SK-N-SH treated with all-trans-retinoic acid at 6 μM for 48 hours (cell line): ENCODE measurements around the gene EFCAB5.
"Not testable (repeated sequence)": the region's sequence is repeated elsewhere in the genome, so short reads cannot be mapped to it uniquely, and the experiment has no call there.

ENCODE experiments used
- ATAC-seq: fragments of 200-7000 bp; cut with Tn5 transposase; 3 replicates; pipeline ENCODE4 v1.9.1; 2020; ENCODE audit warnings: mild to moderate bottlenecking, moderate library complexity
- ARNTL ChIP-seq: fragments of 450-650 bp; formaldehyde crosslinking; IDR thresholded peaks from 2 replicates; pipeline ENCODE4 v1.5.0; 2020; ENCODE audit warnings: low read depth, mild to moderate bottlenecking, moderate library complexity, borderline replicate concordance
- BACH2 ChIP-seq: fragments of 250-450 bp; sonication (Bioruptor Pico); IDR thresholded peaks from 2 replicates; pipeline ENCODE4 v1.9.0; 2021; ENCODE audit warnings: mild to moderate bottlenecking, borderline replicate concordance
- CSDC2 ChIP-seq: fragments of 250-450 bp; sonication (Bioruptor Pico); IDR thresholded peaks from 2 replicates; pipeline ENCODE4 v1.5.0; 2020; ENCODE audit warnings: mild to moderate bottlenecking, moderate library complexity
- ESRRG ChIP-seq: fragments of 250-450 bp; sonication (Bioruptor Pico); IDR thresholded peaks from 2 replicates; pipeline ENCODE4 v1.6.1; 2021; ENCODE audit warnings: mild to moderate bottlenecking
- GLIS3 ChIP-seq: fragments of 250-450 bp; sonication (Bioruptor Pico); IDR thresholded peaks from 2 replicates; pipeline ENCODE4 v1.5.0; 2020; ENCODE audit warnings: mild to moderate bottlenecking, moderate library complexity
- OSR1 ChIP-seq: fragments of 250-450 bp; sonication (Bioruptor Pico); IDR thresholded peaks from 2 replicates; pipeline ENCODE4 v1.8.0; 2022; ENCODE audit warnings: moderate library complexity, mild to moderate bottlenecking, inconsistent platforms
- SNAI2 ChIP-seq: fragments of 250-450 bp; sonication (Bioruptor Pico); IDR thresholded peaks from 2 replicates; pipeline ENCODE4 v1.5.0; 2020; ENCODE audit warnings: mild to moderate bottlenecking, moderate library complexity
- TCF4 ChIP-seq: fragments of 250-450 bp; sonication (Bioruptor Pico); IDR thresholded peaks from 2 replicates; pipeline ENCODE4 v1.8.0; 2021; ENCODE audit warnings: mild to moderate bottlenecking, moderate library complexity, borderline replicate concordance
- ZC3H10 ChIP-seq: fragments of 250-450 bp; sonication (Bioruptor Pico); IDR thresholded peaks from 2 replicates; pipeline ENCODE4 v1.5.1; 2021; ENCODE audit warnings: mild to moderate bottlenecking, moderate library complexity
- ZFP3 ChIP-seq: fragments of 250-450 bp; sonication (Bioruptor Pico); IDR thresholded peaks from 2 replicates; pipeline ENCODE4 v1.5.0; 2020; ENCODE audit warnings: mild to moderate bottlenecking, moderate library complexity
- ZFP30 ChIP-seq: fragments of 450-650 bp; formaldehyde crosslinking; IDR thresholded peaks from 2 replicates; pipeline ENCODE4 v1.5.0; 2022; ENCODE audit warnings: mild to moderate bottlenecking, moderate library complexity
- ZNF565 ChIP-seq: fragments of 450-650 bp; formaldehyde crosslinking; conservative IDR thresholded peaks from 2 replicates; pipeline ENCODE4 v1.5.0; 2020; ENCODE audit warnings: low read depth, mild to moderate bottlenecking, moderate library complexity
- ZNF8 ChIP-seq: fragments of 450-650 bp; formaldehyde crosslinking; IDR thresholded peaks from 2 replicates; pipeline ENCODE4 v1.5.0; 2020; ENCODE audit warnings: mild to moderate bottlenecking, moderate library complexity
- TF ChIP-seq, protein P1 (sequence below): fragments of 250-450 bp; sonication (Bioruptor Pico); IDR thresholded peaks from 2 replicates; pipeline ENCODE4 v1.5.0; 2020; ENCODE audit warnings: mild to moderate bottlenecking, moderate library complexity
- TF ChIP-seq, protein P2 (sequence below): fragments of 250-450 bp; sonication (Bioruptor Pico); IDR thresholded peaks from 2 replicates; pipeline ENCODE4 v1.5.1; 2020; ENCODE audit warnings: low read depth, mild to moderate bottlenecking, moderate library complexity
- TF ChIP-seq, protein P3 (sequence below): fragments of 250-450 bp; sonication (Bioruptor Pico); IDR thresholded peaks from 2 replicates; pipeline ENCODE4 v1.8.0; 2021; ENCODE audit warnings: low read depth, mild to moderate bottlenecking, moderate library complexity, borderline replicate concordance
- TF ChIP-seq, protein P4 (sequence below): fragments of 250-450 bp; sonication (Bioruptor Pico); IDR thresholded peaks from 2 replicates; pipeline ENCODE4 v1.8.0; 2020; ENCODE audit warnings: mild to moderate bottlenecking, moderate library complexity, borderline replicate concordance

EFCAB5 gene

DNA sequence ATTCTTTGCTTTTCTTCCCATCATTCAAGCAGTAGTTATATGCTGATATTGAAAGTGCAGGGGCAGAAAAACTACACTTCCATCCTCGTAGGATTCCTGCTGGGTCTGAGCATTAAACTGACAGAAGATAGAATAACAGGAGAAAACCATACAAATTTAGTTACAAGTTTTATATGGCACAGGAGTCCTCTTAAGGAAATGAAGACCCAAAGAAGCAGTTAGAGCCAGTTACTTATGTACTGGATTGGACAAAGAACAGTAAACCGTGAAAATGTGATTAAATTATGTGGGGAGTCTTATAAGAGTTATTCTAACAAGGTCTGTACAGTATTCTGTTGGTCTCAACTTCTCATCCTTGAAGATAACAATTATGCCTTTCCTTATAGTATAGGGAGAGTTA is 93.9 kb downstream of the EFCAB5 start:
- ATAC-seq: no peak
- no peak for TF ChIP-seq ZFP3
- TF ChIP-seq, all 23 proteins: peak for 0

DNA sequence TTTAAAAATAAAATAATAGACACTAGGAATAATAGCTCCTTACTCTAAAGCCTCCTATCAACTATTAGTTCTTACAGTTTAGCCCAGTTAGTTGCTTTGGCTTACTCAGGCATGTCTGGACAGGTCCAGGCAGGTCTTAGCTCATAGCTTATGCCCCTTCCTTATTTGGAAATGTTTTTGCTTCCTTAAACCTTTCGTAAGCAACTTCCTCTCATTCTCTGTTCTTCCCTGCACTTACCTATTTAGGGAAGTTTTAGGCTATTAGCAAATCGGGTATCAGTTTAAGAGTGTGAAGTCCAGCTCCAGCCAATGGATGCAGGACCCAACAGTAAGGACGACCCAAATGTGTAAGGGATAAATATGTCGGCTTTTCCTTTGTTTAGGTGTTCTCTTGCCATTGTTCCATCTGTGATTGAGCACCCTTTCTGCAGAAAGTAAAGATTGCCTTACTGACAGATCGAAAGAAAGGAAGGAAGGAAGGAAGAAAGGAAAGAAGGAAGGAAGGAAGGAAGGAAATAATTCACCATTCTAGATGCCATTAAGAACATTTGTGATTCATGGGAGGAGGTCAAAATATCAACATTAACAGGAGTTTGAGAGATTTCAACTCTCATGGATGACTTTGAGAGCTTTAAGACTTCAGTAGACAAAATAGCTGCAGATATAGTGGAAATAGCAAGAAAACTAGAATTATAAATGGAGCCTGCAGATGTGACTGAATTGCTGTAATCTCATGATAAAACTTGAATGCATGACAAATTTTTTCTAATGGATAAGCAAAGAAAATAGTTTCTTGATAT is 99.5 kb downstream of the EFCAB5 start:
- not testable (repeated sequence) for ATAC-seq

DNA sequence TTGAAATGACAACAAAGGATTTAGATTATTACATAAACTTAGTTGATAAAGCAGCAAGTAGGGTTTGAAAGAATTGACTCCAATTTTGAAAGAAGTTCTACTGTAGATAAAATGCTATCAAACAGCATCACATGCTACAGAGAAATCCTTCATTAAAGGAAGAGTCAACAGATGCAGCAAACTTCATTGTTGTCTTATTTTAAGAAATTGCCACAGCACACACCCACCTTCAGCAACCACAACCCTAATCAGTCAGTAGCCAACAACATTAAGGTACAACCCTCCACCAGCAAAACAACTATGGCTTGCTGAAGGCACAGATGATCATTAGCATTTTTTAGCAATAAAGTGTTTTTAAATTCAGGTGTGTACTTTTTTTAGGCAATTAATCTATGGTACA is 100.1 kb downstream of the EFCAB5 start:
- TF ChIP-seq BACH2 (CRISPR knock-in tag) (no peak), TCF4 (CRISPR knock-in tag) (no peak), SNAI2 (no peak), GLIS3 (CRISPR knock-in tag) (no peak), ZFP3 (no peak), ARNTL (CRISPR knock-in tag) (no peak), ZNF565 (CRISPR knock-in tag) (no peak), ZC3H10 (no peak), ZNF8 (CRISPR knock-in tag) (no peak), ESRRG (CRISPR knock-in tag) (no peak), ZFP30 (CRISPR knock-in tag) (no peak), CSDC2 (CRISPR knock-in tag) (no peak)
- TF ChIP-seq, protein P1, sequence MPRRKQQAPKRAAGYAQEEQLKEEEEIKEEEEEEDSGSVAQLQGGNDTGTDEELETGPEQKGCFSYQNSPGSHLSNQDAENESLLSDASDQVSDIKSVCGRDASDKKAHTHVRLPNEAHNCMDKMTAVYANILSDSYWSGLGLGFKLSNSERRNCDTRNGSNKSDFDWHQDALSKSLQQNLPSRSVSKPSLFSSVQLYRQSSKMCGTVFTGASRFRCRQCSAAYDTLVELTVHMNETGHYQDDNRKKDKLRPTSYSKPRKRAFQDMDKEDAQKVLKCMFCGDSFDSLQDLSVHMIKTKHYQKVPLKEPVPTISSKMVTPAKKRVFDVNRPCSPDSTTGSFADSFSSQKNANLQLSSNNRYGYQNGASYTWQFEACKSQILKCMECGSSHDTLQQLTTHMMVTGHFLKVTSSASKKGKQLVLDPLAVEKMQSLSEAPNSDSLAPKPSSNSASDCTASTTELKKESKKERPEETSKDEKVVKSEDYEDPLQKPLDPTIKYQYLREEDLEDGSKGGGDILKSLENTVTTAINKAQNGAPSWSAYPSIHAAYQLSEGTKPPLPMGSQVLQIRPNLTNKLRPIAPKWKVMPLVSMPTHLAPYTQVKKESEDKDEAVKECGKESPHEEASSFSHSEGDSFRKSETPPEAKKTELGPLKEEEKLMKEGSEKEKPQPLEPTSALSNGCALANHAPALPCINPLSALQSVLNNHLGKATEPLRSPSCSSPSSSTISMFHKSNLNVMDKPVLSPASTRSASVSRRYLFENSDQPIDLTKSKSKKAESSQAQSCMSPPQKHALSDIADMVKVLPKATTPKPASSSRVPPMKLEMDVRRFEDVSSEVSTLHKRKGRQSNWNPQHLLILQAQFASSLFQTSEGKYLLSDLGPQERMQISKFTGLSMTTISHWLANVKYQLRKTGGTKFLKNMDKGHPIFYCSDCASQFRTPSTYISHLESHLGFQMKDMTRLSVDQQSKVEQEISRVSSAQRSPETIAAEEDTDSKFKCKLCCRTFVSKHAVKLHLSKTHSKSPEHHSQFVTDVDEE (CRISPR knock-in tag): no peak
- TF ChIP-seq, all 23 proteins: peak for 0
- no peak for ATAC-seq

DNA sequence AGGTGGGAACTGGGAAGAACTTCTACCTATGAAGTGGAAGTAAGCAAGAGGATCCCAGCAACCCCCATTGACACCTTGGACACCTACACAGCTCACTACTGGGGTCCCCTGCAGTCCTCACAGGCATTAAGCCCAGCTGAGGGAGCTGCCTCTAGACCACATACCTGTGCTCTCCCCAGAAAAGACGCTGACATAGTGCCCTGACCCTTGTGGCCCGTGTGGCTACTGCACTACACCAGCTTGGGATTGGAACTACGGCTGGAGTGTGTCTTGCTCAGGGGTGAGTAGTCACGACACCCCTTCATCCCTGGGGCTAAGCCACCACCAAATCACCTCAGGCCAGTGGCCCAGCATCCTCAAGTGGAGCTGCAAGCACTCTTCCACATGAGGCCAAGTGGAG is 120.9 kb downstream of the EFCAB5 start:
- no peak for ATAC-seq

More for the DNA sequence above, 120.9 kb downstream of the EFCAB5 start:
- TF ChIP-seq ARNTL (CRISPR knock-in tag) (no peak), ZFP30 (CRISPR knock-in tag) (no peak), OSR1 (CRISPR knock-in tag) (no peak), ZFP3 (no peak), BACH2 (CRISPR knock-in tag) (no peak), CSDC2 (CRISPR knock-in tag) (no peak), SNAI2 (no peak), GLIS3 (CRISPR knock-in tag) (no peak)
- TF ChIP-seq, protein P2, sequence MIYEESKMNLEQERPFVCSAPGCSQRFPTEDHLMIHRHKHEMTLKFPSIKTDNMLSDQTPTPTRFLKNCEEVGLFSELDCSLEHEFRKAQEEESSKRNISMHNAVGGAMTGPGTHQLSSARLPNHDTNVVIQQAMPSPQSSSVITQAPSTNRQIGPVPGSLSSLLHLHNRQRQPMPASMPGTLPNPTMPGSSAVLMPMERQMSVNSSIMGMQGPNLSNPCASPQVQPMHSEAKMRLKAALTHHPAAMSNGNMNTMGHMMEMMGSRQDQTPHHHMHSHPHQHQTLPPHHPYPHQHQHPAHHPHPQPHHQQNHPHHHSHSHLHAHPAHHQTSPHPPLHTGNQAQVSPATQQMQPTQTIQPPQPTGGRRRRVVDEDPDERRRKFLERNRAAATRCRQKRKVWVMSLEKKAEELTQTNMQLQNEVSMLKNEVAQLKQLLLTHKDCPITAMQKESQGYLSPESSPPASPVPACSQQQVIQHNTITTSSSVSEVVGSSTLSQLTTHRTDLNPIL (CRISPR knock-in tag): no peak
- TF ChIP-seq, protein P3, sequence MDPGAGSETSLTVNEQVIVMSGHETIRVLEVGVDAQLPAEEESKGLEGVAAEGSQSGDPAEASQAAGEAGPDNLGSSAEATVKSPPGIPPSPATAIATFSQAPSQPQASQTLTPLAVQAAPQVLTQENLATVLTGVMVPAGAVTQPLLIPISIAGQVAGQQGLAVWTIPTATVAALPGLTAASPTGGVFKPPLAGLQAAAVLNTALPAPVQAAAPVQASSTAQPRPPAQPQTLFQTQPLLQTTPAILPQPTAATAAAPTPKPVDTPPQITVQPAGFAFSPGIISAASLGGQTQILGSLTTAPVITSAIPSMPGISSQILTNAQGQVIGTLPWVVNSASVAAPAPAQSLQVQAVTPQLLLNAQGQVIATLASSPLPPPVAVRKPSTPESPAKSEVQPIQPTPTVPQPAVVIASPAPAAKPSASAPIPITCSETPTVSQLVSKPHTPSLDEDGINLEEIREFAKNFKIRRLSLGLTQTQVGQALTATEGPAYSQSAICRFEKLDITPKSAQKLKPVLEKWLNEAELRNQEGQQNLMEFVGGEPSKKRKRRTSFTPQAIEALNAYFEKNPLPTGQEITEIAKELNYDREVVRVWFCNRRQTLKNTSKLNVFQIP (CRISPR knock-in tag): no peak
- TF ChIP-seq, protein P4, sequence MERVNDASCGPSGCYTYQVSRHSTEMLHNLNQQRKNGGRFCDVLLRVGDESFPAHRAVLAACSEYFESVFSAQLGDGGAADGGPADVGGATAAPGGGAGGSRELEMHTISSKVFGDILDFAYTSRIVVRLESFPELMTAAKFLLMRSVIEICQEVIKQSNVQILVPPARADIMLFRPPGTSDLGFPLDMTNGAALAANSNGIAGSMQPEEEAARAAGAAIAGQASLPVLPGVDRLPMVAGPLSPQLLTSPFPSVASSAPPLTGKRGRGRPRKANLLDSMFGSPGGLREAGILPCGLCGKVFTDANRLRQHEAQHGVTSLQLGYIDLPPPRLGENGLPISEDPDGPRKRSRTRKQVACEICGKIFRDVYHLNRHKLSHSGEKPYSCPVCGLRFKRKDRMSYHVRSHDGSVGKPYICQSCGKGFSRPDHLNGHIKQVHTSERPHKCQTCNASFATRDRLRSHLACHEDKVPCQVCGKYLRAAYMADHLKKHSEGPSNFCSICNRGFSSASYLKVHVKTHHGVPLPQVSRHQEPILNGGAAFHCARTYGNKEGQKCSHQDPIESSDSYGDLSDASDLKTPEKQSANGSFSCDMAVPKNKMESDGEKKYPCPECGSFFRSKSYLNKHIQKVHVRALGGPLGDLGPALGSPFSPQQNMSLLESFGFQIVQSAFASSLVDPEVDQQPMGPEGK (CRISPR knock-in tag): no peak
